K562 (cell line): Measurements from ENCODE around the gene CCDC183. TPM values are rescaled to one million over a fixed set of nuclear protein-coding genes. Genes with fewer than 3 reads are reported as not detected.
A peak's percentile ranks its signal among the peaks of the same experiment; 100 is the strongest.

ENCODE experiments used
- COPS2 ChIP-seq: fragments of 450-650 bp; conservative IDR thresholded peaks from 2 replicates; pipeline ENCODE4 v1.6.1; 2016; ENCODE audit warnings: mild to moderate bottlenecking, moderate library complexity
- PBX2 ChIP-seq, 2 experiments: IDR thresholded peaks in 1 of 2; conservative IDR thresholded peaks in 1 of 2; 2 replicates each; pipeline ENCODE4 v1.6.1; 2016; ENCODE audit warnings: low read depth in 2 of 2, mild to moderate bottlenecking in 1 of 2, missing compliant biosample characterization in 1 of 2, missing genetic modification characterization in 1 of 2, moderate library complexity in 1 of 2
- ZBTB40 ChIP-seq, 2 experiments: fragments of 450-650 bp in 1 of 2; sonication (generic) in 1 of 2; formaldehyde crosslinking in 1 of 2; IDR thresholded peaks; 2 replicates each; pipeline versions ENCODE4 v1.7.1 to v1.9.0; 2016 to 2022; ENCODE audit warnings: inconsistent platforms in 1 of 2, mild to moderate bottlenecking in 1 of 2, missing genetic modification reagents in 1 of 2
- ZFX ChIP-seq: sonication (generic); formaldehyde crosslinking; IDR thresholded peaks from 2 replicates; pipeline ENCODE4 v1.8.0; 2022; ENCODE audit warnings: mild to moderate bottlenecking, missing genetic modification reagents, moderate library complexity
- ZNF75A ChIP-seq: fragments of 450-650 bp; formaldehyde crosslinking; IDR thresholded peaks from 2 replicates; pipeline ENCODE4 v1.4.0; 2020; ENCODE audit warnings: mild to moderate bottlenecking
- polyA plus RNA-seq, 8 experiments: library from polyadenylated mRNA; depleted of rRNA in 4 of 8; stranded (reverse) in 5 of 8; unstranded in 3 of 8; fragments of >200 nt; fragmentation: Nextera tagmentation in 2 of 8; fragmentation: Illumina TruSeq in 1 of 8; extraction: Ambion mirVana in 2 of 8; extraction: Trizol in 1 of 8; gene quantifications; 2 replicates each; pipeline versions ENCODE4 v1.2.1 to v1.2.3, GENCODE V29; 2011 to 2014; ENCODE audit warnings: inconsistent platforms in 1 of 8, missing spikeins in 1 of 8
- total RNA-seq, 7 experiments: library from RNA; depleted of rRNA in 6 of 7; stranded (reverse); fragments of >200 nt in 6 of 7; fragmentation: Illumina TruSeq in 2 of 7; extraction: Trizol in 2 of 7; gene quantifications; 2 replicates each; pipeline versions ENCODE4 v1.2.1 to v1.2.3, GENCODE V29; 2011 to 2021; ENCODE audit warnings: low replicate concordance in 1 of 7
- TF ChIP-seq, protein P1 (sequence below), 2 experiments: fragments of 250-450 bp in 1 of 2; fragments of 450-650 bp in 1 of 2; sonication (Bioruptor Pico) in 1 of 2; IDR thresholded peaks; 2 replicates each; pipeline versions ENCODE4 v1.6.1 to v1.8.0; 2016 to 2021; ENCODE audit warnings: mild to moderate bottlenecking in 2 of 2, moderate library complexity in 2 of 2, missing compliant biosample characterization in 1 of 2, missing genetic modification characterization in 1 of 2
- TF ChIP-seq, protein P2 (sequence below): sonication (generic); formaldehyde crosslinking; IDR thresholded peaks from 2 replicates; pipeline ENCODE4 v1.8.1; 2023; ENCODE audit warnings: mild to moderate bottlenecking, missing genetic modification reagents

Gene CCDC183
- total and polyA plus RNA-seq, 9 of the 15 experiments (the other 6 are each of a cell fraction or from before 2014, with no cell fraction given) = 0.21 to 0.60 (median 0.29) TPM; not detected in 4

DNA sequence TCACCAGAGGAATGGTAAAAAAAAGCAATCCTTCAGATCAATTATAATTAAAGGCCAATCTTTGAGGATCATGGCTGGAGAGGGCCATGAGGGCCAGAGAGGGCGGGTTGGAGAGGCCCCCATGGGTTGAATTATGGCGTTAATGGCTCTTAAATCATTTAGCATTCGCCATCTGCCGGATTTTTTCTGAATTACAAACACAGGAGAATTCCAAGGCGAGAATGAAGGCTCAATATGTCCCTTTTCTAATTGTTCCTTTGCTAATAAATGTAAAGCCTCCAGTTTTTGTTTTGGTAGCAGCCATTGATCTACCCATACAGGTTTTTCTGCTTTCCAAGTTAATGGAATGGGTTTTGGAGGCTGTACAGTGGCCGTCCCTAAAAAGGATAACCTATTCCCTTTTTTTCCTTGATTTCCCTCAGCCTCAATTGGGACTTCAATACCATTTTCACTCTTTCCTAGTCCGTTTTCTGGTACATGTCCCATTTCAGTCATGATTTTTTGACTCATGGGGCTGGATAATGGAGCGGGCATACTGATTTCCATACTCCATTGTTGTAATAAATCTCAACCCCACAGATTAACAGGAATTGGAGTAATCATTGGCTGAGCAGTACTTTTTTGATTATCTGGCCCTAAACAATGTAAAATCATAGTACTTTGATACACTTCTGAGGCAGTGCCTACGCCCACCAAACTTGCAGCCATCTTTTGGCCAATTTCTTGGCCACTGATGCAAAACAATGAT is 11.7 kb upstream of the CCDC183 start (continued):
- TF ChIP-seq, protein P1, sequence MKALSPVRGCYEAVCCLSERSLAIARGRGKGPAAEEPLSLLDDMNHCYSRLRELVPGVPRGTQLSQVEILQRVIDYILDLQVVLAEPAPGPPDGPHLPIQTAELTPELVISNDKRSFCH (CRISPR knock-in tag; IDR thresholded peaks at IDR 0.05) = no peak
- TF ChIP-seq, protein P1 (tag; IDR thresholded peaks at IDR 0.05) = peak; percentile 79; the same call in 1 of the 2 replicates
- TF ChIP-seq ZFX (CRISPR knock-in tag) = no peak
- TF ChIP-seq ZNF75A (CRISPR knock-in tag) = no peak
- TF ChIP-seq, protein P2, sequence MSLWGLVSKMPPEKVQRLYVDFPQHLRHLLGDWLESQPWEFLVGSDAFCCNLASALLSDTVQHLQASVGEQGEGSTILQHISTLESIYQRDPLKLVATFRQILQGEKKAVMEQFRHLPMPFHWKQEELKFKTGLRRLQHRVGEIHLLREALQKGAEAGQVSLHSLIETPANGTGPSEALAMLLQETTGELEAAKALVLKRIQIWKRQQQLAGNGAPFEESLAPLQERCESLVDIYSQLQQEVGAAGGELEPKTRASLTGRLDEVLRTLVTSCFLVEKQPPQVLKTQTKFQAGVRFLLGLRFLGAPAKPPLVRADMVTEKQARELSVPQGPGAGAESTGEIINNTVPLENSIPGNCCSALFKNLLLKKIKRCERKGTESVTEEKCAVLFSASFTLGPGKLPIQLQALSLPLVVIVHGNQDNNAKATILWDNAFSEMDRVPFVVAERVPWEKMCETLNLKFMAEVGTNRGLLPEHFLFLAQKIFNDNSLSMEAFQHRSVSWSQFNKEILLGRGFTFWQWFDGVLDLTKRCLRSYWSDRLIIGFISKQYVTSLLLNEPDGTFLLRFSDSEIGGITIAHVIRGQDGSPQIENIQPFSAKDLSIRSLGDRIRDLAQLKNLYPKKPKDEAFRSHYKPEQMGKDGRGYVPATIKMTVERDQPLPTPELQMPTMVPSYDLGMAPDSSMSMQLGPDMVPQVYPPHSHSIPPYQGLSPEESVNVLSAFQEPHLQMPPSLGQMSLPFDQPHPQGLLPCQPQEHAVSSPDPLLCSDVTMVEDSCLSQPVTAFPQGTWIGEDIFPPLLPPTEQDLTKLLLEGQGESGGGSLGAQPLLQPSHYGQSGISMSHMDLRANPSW (CRISPR knock-in tag) = no peak
- TF ChIP-seq COPS2 = no peak
- no peak for TF ChIP-seq PBX2 (CRISPR knock-in tag; IDR thresholded peaks at IDR 0.05; ENCODE audit: low read depth)
- peak; percentile 78 for TF ChIP-seq PBX2 (tag; conservative IDR thresholded peaks at IDR 0.05; ENCODE audit: low read depth)
- TF ChIP-seq ZBTB40 (IDR thresholded peaks at IDR 0.05) = no peak
- TF ChIP-seq ZBTB40 (CRISPR knock-in tag; IDR thresholded peaks at IDR 0.05) = no peak
